ENCODE measurements around the gene FUT7. TPM values are rescaled to one million over a fixed set of nuclear protein-coding genes. Genes with fewer than 3 reads are reported as not detected.

Gene FUT7
- total and polyA plus RNA-seq, 2 of the 13 experiments (the other 11 are each of a cell fraction or from before 2014, with no cell fraction given) = 0.05 TPM; not detected in 1

GRCh38 chr9:137046088-137046787 lies 14.3 kb upstream of the FUT7 start, which contains the start of gene NPDC1 (continued):
- TF ChIP-seq ZNF512B (CRISPR knock-in tag; IDR thresholded peaks at IDR 0.05; ENCODE audit: borderline replicate concordance) = no peak
- no peak for TF ChIP-seq PCBP2 (optimal IDR thresholded peaks at IDR 0.05; ENCODE audit: low read depth, low read length, poor library complexity, severe bottlenecking)
- TF ChIP-seq MTA1 (CRISPR knock-in tag; IDR thresholded peaks at IDR 0.05; ENCODE audit: borderline replicate concordance) = 0 out of 2 replicates have a peak, but pooled peaks have one; percentile 58
- TF ChIP-seq ZNF788 (CRISPR knock-in tag; IDR thresholded peaks at IDR 0.05; ENCODE audit: borderline replicate concordance) = peak; percentile 84; the same call in 1 of the 2 replicates
- peak; percentile 94; the same call in 1 of the 2 replicates for TF ChIP-seq ZNF558 (CRISPR knock-in tag; IDR thresholded peaks at IDR 0.05; ENCODE audit: borderline replicate concordance)
- TF ChIP-seq, protein P1, sequence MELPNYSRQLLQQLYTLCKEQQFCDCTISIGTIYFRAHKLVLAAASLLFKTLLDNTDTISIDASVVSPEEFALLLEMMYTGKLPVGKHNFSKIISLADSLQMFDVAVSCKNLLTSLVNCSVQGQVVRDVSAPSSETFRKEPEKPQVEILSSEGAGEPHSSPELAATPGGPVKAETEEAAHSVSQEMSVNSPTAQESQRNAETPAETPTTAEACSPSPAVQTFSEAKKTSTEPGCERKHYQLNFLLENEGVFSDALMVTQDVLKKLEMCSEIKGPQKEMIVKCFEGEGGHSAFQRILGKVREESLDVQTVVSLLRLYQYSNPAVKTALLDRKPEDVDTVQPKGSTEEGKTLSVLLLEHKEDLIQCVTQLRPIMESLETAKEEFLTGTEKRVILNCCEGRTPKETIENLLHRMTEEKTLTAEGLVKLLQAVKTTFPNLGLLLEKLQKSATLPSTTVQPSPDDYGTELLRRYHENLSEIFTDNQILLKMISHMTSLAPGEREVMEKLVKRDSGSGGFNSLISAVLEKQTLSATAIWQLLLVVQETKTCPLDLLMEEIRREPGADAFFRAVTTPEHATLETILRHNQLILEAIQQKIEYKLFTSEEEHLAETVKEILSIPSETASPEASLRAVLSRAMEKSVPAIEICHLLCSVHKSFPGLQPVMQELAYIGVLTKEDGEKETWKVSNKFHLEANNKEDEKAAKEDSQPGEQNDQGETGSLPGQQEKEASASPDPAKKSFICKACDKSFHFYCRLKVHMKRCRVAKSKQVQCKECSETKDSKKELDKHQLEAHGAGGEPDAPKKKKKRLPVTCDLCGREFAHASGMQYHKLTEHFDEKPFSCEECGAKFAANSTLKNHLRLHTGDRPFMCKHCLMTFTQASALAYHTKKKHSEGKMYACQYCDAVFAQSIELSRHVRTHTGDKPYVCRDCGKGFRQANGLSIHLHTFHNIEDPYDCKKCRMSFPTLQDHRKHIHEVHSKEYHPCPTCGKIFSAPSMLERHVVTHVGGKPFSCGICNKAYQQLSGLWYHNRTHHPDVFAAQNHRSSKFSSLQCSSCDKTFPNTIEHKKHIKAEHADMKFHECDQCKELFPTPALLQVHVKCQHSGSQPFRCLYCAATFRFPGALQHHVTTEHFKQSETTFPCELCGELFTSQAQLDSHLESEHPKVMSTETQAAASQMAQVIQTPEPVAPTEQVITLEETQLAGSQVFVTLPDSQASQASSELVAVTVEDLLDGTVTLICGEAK (IDR thresholded peaks at IDR 0.05) = no peak
- TF ChIP-seq, protein P1 (CRISPR knock-in tag; IDR thresholded peaks at IDR 0.05) = peak; percentile 54; the same call in 1 of the 2 replicates
- TF ChIP-seq, protein P2, sequence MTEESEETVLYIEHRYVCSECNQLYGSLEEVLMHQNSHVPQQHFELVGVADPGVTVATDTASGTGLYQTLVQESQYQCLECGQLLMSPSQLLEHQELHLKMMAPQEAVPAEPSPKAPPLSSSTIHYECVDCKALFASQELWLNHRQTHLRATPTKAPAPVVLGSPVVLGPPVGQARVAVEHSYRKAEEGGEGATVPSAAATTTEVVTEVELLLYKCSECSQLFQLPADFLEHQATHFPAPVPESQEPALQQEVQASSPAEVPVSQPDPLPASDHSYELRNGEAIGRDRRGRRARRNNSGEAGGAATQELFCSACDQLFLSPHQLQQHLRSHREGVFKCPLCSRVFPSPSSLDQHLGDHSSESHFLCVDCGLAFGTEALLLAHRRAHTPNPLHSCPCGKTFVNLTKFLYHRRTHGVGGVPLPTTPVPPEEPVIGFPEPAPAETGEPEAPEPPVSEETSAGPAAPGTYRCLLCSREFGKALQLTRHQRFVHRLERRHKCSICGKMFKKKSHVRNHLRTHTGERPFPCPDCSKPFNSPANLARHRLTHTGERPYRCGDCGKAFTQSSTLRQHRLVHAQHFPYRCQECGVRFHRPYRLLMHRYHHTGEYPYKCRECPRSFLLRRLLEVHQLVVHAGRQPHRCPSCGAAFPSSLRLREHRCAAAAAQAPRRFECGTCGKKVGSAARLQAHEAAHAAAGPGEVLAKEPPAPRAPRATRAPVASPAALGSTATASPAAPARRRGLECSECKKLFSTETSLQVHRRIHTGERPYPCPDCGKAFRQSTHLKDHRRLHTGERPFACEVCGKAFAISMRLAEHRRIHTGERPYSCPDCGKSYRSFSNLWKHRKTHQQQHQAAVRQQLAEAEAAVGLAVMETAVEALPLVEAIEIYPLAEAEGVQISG (CRISPR knock-in tag; IDR thresholded peaks at IDR 0.05) = peak; percentile 73
- peak; percentile 38; the same call in 1 of the 2 replicates for TF ChIP-seq THAP9 (CRISPR knock-in tag; IDR thresholded peaks at IDR 0.05; ENCODE audit: borderline replicate concordance)
